ENCODE data around the gene ENDOU.
A peak's percentile ranks its signal among the peaks of the same experiment; 100 is the strongest.

Gene ENDOU

GRCh38 chr12:47718531-47718930, 6.8 kb downstream of the ENDOU start:
- DNase-seq (ENCODE audit: low spot score): no peak

GRCh38 chr12:47717443-47718193, 7.7 kb downstream of the ENDOU start:
- peak; percentile 75 for DNase-seq (ENCODE audit: low spot score)

- DNase-seq (ENCODE audit: low spot score): no peak
These were observed 8.2 kb downstream of the ENDOU start for GRCh38 chr12:47717046-47717442.

- no peak for DNase-seq (ENCODE audit: low spot score)
These were observed 9.3 kb downstream of the ENDOU start for GRCh38 chr12:47715877-47716548.

- DNase-seq (ENCODE audit: low spot score): peak; percentile 71
These were observed 9.9 kb downstream of the ENDOU start for GRCh38 chr12:47715393-47715876.

- DNase-seq (ENCODE audit: low spot score): no peak
These were observed 10.4 kb downstream of the ENDOU start for GRCh38 chr12:47714826-47715386.

- DNase-seq (ENCODE audit: low spot score): no peak
These were observed 13.1 kb downstream of the ENDOU start for GRCh38 chr12:47712171-47712570.

- no peak for DNase-seq (ENCODE audit: low spot score)
These were observed 13.8 kb downstream of the ENDOU start for GRCh38 chr12:47711448-47711847.

- no peak for DNase-seq (ENCODE audit: low spot score)
These were observed 15.0 kb downstream of the ENDOU start for GRCh38 chr12:47710278-47710677.

GRCh38 chr12:47709671-47710070, 15.6 kb downstream of the ENDOU start:
- no peak for DNase-seq (ENCODE audit: low spot score)

- no peak for DNase-seq (ENCODE audit: low spot score)
These were observed 16.1 kb downstream of the ENDOU start for GRCh38 chr12:47709237-47709636.

- no peak for DNase-seq (ENCODE audit: low spot score)
These were observed 17.3 kb downstream of the ENDOU start for GRCh38 chr12:47707905-47708543.

GRCh38 chr12:47707355-47707754, 17.9 kb downstream of the ENDOU start:
- DNase-seq (ENCODE audit: low spot score): no peak

GRCh38 chr12:47705566-47706425, 19.5 kb downstream of the ENDOU start, which contains the start of gene RPAP3:
TSS of gene RPAP3 (minus strand) at chr12:47706030. CDS start at chr12:47702840, 3,190 bp downstream.
- peak; percentile 97 for DNase-seq (ENCODE audit: low spot score)

GRCh38 chr12:47705229-47705565, 20.1 kb downstream of the ENDOU start:
- DNase-seq (ENCODE audit: low spot score): no peak

- DNase-seq (ENCODE audit: low spot score): no peak
These were observed 20.6 kb downstream of the ENDOU start for GRCh38 chr12:47704719-47705118.

GRCh38 chr12:47700263-47700662, 25.0 kb downstream of the ENDOU start:
- DNase-seq (ENCODE audit: low spot score): no peak

- no peak for DNase-seq (ENCODE audit: low spot score)
These were observed 26.7 kb downstream of the ENDOU start for GRCh38 chr12:47698631-47699030.

- DNase-seq (ENCODE audit: low spot score): no peak
These were observed 27.2 kb downstream of the ENDOU start for GRCh38 chr12:47698055-47698454.

- DNase-seq (ENCODE audit: low spot score): no peak
These were observed 36.1 kb downstream of the ENDOU start for GRCh38 chr12:47689215-47689614.

GRCh38 chr12:47687636-47688035, 37.7 kb downstream of the ENDOU start:
- DNase-seq (ENCODE audit: low spot score): no peak
